Stimulated activated CD4-positive, alpha-beta T cell treated with anti-CD3 and anti-CD28 coated beads, TNF-alpha, amount 100 ng/mL, for 48 hours (primary cell): Measurements from ENCODE around the gene NPTX1.

ENCODE experiments used
- DNase-seq, 3 donors: peaks; one replicate each; pipeline ENCODE4 v3.0.0-alpha.2; 2020; ENCODE audit warnings: low read depth in 3 of 3

The NPTX1 gene

DNA sequence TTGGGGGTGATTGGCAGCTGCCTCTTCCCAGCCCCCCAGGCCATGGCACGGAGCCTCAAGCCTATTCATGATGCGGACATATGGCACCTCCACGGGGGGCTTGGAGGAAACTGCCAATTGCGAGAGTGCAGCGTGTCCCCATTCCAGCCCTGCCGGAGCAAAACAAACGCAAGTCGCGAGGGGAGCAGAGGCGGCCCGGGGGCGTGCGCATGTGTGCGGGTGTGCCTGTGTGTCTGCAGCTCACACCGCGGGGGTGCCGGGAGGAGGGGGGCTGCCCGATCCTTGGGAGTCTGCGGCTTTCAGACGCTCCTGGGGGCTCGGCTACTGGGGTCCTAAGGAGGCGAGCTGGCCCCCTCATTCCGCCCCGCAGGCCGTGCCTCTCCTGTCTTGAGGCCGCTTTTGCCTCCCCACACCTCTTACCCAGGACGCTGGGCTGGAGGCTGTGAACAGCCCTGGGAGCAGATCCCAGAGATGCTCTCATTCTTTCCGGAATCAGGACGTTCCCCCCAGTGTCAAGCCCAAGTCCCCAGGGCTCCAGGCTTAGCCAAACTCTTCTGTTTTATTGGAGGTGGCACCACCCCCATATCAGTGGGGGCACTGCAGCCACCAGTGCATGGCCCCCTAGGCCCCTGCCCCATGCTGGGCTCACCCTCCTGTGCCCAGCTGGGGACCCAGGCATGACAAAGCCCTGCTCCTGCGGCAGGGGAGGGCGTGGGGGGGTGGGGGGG lies 32.3 kb downstream of the NPTX1 start:
- DNase-seq = no peak

GRCh38 chr17:80443498-80443897 lies 32.9 kb downstream of the NPTX1 start:
- DNase-seq = no peak

DNA sequence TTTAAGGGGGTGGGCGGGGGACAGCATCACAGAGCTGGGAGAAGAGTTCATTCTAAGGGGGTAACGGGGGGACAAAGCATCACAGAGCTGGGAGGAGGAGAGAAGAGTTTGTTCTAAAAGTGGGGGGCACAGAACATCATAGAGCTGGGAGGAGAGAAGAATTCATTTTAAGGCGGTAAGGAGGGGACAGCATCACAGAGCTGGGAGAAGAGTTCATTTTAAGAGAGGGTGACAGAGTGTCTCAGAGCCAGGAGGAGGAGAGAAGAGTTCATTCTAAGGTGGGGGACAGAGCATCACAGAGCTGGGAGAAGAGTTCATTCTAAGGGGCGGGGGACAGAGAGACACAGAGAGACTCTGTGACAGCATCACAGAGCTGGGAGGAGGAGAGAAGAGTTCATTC lies 33.6 kb downstream of the NPTX1 start:
- no peak for DNase-seq

DNA sequence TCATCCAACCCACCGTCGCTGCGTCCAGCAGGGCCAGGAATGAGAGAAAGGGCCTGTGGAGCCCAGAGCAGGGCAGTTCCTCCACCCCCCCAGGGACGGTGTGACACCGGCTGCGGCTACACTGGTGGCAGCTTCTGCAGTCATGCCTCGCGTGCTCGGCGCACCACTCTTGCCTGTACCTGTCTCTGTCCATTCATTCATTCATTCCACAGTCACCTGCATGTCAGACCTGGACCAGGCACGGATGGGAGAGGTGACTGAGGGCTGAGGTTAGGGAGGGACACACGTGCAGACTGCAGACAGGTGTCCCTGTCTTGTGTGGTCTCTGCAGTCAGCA lies 34.1 kb downstream of the NPTX1 start:
- DNase-seq = no peak

DNA sequence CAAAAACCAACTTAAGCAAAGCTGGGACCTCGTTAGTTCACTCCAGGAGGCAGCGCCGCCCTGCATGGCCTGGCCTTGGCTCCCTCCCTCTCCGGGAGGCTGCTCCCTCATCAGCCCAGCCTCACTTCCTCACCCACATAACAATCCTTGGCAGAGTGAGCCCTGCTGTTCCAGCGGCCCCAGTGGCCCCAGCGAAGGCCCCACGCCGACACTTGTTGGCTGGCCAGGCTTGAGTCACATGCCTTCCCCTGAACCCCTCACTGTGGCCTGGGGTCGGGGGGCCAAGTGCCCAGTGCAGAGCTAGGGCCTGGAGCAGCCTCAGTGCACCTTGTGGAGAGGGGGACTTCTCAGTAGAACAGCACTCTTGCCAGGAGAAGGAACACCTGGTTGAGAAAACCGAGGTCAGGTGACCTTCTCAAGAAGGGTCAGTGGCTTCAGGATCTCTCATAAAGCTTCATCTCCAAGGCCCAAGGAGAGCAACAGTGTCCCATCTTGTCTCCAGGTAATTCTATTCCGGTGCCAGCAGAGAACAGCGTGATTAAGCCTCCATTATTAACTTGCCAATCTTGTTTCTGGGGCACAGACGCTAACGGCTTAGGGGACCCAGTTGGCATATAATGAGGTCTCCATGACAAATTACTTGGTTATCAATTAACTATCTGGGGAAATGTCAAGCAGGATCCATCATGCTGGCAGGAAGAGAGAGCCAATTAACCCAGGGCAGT lies 34.6 kb downstream of the NPTX1 start:
- no peak for DNase-seq

GRCh38 chr17:80441133-80441578 lies 35.3 kb downstream of the NPTX1 start:
- peak in 2 of 3 donors; percentile 24 to 40 for DNase-seq

- DNase-seq = no peak
These were observed 36.9 kb downstream of the NPTX1 start for GRCh38 chr17:80439499-80439898.

GRCh38 chr17:80438806-80439205 lies 37.6 kb downstream of the NPTX1 start:
- no peak for DNase-seq

GRCh38 chr17:80437532-80437931 lies 38.9 kb downstream of the NPTX1 start:
- no peak for DNase-seq

- DNase-seq = no peak
These were observed 42.3 kb downstream of the NPTX1 start for GRCh38 chr17:80433916-80434666.

DNA sequence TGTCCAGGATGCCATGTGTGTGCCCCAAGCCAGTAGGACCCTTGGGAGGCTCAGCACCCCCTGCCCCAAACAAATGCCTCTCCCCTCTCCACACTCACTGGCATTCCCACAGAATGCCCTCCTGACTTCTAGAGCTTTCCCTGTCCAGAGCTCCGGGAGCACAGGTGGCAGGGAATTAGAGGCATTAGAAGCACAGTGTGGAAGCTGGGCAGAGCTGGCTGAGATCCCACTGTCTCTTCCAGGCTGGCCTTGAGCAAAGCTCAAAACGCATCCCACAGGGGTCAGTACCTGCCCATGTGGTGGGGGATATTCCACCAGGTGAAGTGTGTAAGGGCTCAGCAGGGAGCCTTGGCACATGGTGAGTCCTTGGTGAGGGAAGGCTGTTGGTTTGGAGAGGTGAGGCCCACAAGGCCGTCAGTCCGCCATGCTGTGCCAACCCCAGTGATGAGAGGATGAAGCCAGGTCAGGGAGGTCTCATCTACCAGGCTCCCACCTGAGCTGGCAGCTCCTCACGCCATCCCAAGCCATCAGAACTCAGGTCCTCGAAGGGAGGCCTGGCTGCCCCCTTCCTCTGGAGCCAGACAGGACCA lies 43.4 kb downstream of the NPTX1 start:
- no peak for DNase-seq

DNA sequence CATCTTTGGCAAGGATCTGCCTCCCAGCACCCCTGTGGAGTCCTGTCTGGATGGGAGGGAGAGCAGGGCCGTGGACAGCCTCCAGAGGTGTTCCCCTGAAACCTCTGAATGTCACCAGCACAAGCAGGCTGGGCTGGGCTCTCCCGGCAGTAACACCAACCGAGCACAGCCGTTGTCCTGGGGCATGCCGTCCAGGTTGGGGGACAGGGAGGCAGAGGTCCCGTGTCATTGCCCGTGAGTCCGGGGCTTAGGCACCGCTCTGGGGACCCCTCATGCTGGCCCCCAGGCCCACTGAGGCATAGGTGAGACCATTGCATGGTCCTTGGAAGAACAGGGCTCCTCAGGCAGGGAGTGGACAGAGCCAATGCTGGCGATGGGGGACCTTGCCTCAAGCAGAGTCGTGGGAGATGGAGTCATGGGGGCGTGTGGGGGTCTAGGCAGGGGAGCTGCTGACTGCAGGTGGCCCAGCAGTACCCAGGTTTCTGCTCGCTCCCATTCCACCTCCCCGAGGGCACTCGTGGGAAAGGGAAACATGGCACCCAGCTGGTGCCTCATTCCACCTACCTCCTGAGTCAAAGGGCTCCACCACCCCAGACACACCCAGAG lies 44.0 kb downstream of the NPTX1 start:
- DNase-seq = no peak

- DNase-seq = no peak
These were observed 44.9 kb downstream of the NPTX1 start for GRCh38 chr17:80431246-80432195.

DNA sequence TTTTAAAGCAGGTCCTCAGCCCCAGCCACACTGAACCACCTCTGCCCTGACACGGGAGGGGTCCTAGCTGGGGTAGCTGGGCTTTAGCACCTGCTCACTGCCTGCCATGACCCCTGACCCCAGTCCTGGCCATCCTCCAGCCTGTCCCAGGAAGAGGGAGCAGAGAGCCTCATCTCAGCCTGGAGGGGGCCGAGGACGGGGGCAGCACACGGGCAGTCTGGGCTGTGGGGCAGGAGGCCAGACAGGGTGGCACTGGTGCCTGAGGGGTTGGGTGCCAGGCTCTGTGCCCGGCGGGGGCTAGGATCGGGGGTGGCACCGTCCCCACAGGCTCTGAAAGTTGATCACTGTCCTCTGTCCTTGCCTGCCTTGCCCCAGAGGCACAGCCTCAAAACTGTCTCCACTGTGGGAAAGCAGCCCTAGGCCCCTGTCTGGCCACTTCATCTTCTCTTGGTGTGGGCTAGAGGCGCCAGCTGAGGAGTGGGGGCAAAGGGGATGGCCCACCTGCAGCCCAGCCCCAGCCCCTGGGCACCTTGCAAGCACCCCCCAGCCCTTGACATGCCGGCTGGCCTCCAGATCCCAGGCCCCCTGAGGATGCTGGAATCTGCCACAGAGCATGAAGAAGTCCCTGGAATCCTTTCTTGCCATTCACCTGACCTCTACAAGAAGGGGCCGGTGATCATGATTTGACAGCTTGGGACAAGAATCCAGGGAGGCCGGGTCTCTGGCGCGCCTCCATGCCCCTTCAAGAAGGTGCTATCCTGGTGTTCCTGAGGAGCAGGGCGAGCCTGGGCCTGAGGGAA lies 45.8 kb downstream of the NPTX1 start:
- DNase-seq = no peak

DNA sequence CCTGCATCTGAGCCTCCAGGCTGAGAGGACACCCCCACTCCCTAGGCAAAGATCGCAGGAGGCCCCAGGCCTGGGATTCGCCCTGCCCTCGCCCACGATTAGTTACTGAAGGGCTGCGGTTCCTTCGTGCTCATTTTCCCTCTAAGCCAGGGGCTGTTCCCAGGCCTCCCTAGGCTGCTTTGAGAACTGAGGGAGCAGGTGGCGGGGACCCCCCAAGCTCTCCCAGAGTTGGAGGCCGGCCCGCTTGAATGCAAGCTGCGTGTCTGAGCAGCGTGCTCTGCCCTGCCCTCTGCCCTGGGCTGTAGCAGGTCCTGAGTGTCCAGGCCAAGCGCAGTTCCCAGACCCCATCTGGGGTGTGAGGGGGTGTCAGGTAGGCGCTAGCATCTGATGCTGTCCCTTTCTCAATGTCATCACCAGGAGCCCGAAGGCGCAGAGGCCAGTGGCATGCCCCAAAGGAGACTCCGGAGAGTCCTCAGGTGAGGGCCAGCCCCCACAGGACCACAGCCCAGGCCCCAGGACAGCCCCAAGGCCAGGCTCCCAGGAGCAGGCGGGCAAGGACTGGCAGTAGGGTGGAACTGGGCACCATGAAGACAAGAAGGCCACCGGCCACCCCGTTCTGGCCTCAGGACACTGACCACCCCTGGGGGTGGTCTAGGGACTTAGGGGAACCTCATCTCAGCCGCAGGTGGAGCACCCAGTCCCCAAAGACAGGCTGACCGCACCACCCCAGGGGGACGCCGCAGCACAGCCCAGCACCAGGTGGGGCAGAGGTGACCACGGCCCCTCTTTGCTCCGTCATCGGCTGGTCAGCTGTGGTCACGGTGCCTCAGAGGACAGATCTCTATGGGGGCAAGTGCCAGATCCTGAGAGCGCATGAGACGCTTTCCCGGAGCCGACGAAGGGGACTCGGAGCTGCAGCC lies 46.8 kb downstream of the NPTX1 start:
- DNase-seq = no peak

DNA sequence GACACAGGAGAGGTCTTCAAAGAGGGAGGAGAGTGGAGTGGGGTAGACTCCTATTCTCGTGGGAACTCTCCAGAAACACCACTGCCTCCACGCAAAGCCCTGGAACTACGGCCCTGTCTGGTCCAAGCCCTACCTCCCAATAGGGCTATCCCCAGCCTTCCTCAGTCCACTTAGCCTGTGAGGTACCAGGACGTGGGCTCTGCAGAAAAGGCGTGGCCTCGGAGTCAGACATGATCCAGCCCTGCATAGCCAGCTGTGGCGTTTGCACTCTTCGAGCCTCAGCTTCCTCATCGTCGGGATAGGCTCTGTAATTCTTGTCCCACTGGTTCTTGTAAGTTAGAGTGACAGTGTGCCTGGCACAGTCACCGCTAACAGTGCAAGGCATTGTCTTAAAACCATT lies 47.6 kb downstream of the NPTX1 start:
- DNase-seq = no peak

GRCh38 chr17:80428363-80428762 lies 48.0 kb downstream of the NPTX1 start:
- DNase-seq = no peak

- no peak for DNase-seq
These were observed 48.8 kb downstream of the NPTX1 start for GRCh38 chr17:80427366-80428282.
